ENCODE results near the gene MON2.
A peak's percentile ranks its signal among the peaks of the same experiment; 100 is the strongest.
"Not testable (repeated sequence)": the region's sequence is repeated elsewhere in the genome, so short reads cannot be mapped to it uniquely, and the experiment has no call there.

Gene MON2

DNA sequence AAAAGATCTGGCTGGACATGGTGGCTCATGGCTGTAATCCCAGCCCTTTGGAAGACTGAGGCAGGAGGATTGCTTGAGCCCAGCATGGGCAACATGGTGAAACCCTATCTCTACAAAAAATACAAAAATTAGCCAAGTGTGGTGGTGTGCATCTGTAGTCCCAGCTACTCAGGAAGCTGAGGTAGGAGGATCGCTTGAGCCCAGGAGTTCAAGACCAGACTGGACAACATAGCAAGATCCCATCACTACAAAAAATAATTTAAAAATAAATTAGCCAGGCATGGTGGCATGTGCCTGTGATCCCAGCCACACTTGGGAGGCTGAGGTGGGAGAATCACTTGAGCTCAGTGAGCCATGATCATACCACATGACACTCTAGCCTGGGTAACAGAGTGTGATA, 92.7 kb downstream of the MON2 start:
- DNase-seq, result not testable (repeated sequence)

DNA sequence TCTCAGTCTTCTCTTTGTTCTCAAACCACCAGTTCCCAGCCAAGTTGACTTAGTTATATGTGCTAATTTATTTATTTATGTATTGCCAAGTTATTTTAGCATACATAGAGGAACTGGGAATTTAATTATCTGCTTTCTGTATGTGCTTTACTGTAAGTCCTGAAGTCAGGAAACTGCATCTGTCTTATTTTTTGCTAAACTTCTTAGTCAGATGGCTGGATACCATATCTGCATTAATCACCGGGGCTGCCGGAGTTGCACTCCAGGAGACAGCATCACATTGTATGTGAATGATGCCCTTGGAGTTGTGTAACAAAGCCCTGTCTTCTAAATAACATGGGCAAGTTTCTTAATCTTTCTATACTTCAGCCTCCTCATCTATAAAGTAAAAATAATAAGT, 96.2 kb downstream of the MON2 start:
- DNase-seq, result no peak

DNA sequence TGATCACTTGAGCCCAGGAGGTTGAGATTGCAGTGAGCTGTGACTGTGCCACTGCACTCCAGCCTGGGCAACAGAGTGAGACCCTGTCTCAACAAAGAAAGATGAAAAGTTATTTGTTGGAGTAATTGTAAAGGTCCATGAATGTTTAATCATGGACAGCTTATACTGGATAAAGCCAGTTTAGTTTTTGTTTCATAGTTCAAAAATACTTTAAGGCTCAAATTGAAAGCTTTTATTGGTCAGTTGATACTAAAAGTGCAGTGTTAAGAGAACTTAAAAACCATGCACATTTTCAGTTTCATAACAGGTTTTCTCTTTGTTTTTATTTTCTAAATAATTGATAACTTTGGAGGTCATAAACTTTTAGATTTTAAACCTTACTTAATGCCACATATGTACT, 108.4 kb downstream of the MON2 start:
- no peak for DNase-seq

DNA sequence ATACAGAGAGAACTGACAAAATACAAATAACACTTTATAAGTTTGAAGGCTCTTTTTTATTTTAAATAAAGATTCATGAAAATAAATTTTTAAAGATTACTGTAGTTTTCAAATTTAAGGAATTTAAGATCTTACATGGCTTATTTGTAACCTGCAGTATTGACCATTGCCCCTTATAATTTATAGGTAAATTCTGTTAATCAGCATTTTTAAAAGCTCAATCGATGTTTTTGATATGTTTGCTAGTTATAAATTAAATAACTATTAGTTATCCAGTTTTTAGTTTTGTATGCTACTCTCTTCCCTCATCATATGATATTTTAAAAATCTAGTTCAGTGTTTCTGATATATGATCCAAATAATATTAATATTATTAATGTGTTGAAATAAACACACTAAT, 109.9 kb downstream of the MON2 start:
- DNase-seq, result no peak

DNA sequence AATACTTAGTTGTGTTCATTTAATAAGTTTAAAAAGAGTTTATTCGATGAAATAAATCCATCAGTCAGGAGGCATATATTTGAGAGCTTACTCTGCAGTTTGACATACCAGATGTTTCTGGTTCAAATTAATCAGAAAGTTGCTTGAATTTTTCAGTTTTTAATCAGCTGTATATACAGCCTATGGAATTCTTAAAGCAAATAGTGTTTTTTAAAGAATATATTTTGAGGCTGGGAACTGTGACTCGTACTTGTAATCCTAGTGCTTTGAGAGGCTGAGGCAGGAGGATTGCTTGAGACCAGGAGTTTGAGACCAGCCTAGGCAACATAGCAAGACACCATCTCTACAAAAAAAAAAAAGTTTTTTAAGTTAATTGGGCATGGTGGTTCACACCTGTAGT, 112.1 kb downstream of the MON2 start:
- DNase-seq, result no peak

DNA sequence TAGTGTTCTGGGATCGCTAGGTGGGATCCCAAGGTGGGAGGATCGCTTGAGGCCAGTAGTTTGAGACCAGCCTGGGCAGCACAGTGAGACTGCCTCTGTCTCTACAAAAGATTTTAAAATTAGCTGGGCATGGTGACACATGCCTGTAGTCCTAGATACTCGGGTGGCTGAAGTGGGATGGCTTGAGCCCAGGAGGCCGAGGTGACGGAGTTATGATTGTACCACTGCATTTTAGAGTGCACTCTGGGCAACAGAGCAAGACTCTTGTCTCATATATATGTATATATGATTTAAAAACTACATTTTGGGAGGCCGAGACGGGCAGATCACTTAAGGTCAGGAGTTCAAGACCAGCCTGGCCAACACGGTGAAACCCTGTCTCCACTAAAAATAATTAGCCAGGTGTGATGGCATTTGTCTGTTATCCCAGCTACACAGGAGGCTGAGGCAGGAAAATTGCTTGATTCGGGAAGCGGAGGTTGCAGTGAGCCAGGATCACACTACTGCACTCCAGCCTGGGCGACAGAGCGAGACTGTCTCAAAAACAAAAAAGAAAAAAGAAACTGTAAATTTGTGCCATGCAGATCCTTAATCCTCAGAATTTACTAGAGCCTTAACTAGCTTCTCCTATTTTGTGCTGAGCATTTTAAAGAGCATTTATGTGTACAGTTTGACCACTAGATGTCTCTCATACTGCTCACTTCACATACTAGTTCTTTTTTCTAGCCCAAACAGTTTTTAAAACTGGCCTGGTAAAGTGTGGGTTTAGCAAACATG, 114.8 kb downstream of the MON2 start:
- DNase-seq, result peak in 1 of 5 donors; percentile 37

DNA sequence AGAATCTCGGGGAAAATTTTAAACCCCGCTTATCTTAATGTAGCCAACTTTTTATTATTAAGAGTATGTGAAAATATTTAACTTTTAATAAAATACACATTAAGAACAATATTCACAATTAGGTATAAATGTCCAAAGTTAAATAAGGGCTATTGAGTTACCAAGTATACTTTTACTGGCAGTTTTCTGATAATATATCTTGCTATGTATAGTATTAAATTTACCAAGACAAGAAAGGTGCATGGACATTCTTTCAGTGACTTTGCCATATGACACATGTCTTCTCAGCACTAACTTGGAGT, 115.4 kb downstream of the MON2 start:
- no peak for DNase-seq

DNA sequence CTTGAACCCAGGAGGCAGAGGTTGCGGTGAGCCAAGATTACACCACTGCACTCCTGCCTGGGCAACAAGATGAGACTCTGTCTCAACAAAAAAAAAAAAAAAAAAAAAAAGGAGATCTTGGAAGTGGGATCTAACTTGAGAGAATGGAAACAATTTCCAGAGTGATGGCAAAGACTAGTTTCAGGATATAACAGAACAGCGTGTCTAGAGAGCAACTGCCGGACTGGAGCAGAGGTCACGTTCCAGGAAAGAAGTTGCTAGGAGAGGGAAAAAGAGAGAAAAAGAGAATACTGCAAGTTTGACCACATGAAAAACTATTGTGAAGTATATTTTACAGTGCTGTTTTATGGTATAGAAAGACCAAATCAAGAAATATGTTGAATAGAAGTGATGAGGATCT, 118.0 kb downstream of the MON2 start:
- no peak for DNase-seq

DNA sequence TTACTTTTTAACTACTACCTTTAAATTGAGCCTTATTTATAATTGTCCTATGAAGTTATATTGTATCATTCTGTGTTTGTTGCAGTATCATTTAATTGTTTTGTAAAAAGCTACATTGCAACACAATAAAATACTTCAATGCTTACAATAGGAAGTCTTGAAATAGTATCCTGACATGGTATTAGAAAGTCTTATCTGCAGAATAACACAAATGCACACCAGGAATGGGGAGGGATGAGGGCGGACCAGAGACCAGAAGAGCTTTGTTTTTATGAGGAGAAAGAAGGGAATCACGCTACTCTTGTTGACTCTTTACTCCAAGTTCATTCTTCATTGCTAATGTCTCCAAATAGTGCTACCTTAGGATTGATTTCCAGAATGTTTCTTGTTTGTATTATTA, 120.2 kb downstream of the MON2 start:
- no peak for DNase-seq

DNA sequence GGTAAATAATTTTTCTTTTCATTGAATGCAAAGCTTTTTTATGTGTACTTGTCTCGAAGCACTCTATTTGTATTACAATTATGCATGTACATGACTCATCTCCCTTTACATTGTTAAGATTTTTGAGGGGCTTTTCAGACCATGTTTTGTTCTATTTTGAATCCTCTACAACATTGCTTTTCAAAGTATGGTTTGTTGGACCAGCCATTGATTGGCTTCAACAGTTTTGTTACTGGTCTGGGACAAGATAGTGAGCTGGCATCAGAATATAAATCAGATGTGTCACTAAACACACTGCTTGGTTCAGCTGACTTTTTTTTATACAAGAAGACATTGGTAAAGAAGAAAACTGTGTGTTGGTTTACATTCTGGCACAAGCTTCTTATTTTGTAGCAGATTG, 122.3 kb downstream of the MON2 start:
- no peak for DNase-seq

DNA sequence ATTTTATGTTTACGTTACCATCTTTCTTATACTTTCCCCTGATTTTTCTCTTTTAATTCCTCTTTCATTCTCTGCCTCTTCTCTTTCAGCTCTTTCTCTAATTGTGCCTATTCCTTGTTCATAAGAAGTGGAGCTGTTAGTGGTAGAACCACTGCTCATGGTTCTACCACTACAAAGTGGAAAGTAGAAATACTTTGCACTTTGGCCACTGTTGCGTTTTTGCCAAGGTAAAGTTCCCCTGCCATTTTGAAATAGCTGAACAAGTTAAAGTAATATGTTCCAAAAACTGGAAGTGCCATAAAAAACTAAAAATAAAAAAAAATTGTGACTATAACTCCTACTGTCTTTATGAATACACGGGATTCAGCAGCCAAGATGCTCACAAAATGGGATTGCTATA, 130.6 kb downstream of the MON2 start:
- DNase-seq, result no peak

DNA sequence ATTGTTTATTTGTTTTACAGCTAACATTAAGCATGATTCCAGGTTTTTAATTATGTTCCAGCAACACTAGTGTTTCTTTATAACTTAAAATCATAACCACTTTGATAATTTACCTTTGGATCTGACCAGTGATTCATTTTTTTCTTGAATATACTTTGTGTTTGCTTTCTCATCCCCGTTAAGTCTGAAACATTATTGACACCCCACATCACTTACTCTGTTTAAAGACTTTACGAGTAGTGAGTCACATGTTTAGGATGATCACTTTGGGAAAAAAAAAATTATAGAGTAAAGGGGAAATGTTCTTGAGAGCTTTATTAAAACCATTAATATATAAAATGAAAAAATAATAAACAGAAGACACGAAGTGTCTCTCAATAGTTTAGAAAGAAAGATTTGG, 132.2 kb downstream of the MON2 start:
- no peak for DNase-seq

DNA sequence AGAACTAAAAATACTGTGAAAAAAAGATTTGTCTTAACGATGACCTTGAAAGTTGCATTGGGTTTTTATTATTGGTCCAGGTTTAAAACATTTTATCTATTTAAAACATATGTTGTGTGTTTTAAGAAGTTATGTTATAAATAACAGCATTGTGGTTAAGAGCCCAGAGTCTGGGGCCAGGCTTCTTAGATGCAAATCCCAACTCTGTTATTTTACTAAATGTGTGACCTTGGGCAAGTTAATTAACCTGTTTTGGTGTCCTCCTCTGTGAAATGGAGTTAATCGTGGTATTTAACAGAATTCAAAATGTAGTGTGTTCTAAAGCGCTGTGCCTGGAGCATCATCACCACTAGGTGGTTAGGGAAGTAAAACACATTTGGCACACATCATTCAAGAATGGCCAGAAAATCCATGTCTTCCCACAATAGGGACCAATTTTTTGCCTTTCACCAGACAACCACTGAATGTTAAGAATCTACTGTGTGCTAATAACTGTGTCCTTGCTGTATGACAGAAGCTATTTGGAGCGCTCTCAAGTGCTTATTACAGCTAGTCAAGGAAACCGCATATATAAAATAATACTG, 133.3 kb downstream of the MON2 start:
- DNase-seq, result no peak

DNA sequence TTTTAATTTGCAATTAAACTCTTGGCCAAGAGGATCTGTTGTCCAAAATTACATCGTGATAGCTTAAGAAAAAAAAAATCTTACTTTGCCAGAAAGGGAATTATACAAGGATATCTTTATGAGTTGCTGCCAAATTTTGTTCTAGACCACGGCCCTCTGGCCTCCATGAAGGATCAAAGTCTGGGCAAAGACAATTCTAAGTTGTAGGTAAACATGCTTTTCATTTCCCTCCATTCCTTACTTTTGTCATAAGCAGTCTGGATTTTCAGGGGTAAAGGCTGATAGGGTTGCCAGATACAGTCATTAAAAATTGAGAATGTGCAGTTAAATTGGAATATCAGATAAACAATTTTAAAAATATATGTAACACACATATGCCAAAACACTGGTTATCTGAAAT, 135.1 kb downstream of the MON2 start:
- DNase-seq, result no peak

DNA sequence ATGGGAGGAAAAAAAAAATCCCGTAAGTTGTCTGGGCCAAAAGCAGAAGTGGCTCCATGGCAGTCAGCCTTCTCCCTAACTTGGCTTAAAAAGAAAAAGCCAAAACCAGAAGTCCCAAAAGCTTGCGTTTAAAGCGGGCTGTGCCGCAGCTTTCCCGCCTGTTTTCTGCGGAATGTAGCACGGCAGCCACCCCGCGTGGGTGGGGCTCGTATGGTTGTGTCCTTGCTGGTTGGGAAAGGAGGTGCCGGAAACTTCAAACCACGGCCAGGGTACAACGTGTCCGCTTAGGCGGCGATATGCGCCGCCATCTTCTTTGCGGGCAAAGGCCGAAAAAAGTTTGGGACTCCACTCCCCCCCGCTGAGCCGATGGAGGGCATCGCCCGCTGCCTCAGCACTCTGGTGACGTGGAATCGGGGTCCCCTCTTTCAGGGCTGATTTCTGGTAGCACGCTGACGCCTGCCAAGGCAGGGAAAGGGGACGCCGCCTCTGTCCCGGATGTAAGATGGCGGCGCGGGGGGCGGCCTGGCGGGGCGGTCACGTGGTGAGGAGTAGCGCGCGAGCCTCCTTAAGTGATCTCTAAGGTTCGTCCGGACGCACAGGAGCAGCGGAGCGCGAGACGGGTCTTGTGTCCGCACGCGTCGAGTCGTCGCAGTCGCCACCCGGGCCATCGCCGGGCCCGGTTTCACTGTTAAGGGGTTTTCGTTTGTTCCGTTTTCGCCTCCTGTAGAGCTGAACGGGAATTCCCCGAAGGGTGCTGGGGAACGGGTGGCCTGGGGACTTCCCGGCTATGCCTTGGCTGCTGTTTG, 135.8 kb downstream of the MON2 start:
- DNase-seq, result peak; percentile 69 to 92 (median 80)

DNA sequence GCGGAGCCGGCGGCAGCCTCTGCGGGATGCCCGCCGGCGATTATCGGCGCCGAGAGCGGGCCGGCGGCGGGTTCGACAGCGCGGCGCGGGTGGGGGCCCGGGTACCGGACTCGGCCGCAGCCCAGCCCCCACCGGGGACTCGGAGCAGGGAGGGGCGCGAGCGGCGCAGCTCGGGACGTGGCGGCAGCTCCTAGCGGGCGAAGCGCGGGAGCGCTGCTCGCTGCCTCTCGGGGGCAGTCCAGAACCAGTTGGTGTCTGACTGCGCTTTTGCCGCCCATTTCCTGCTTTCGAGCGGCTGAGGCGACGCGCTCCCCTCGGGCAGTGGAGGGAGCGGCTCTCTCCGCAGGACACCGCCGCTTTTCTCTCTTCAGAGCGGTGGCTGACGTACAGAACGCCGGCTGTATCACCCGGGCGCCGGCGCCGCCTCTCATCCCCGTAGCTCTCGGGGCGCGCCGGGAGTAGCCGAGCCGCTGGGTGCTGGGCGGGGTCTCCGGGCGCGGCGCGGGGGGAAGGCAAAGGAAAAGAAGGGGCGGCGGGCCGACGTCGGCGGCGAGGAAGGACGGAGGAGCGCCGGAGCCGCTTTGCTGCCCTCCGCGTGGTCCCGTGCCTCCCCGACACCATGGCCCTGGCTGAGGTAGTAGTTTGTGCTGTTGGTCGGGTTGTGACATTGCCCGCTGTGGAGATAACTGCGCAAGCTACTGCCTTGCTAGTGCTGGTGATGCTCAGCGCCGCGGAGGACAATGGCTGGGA, 136.6 kb downstream of the MON2 start:
- DNase-seq, result peak; percentile 62 to 90 (median 73)

DNA sequence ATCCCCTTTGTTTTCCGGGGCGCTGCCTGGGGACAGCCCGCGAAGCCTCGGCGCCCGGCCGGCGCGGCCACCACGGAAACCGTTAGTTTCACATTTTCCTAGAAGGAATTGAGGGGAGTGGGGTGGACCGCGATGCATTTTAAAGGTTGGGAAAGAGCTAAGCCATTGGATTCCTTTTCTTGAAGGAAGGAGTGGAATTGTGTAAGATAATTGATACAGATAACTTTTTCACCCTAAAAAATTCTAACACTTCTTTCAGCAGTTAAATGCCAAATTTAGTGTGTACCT, 137.1 kb downstream of the MON2 start:
- no peak for DNase-seq

DNA sequence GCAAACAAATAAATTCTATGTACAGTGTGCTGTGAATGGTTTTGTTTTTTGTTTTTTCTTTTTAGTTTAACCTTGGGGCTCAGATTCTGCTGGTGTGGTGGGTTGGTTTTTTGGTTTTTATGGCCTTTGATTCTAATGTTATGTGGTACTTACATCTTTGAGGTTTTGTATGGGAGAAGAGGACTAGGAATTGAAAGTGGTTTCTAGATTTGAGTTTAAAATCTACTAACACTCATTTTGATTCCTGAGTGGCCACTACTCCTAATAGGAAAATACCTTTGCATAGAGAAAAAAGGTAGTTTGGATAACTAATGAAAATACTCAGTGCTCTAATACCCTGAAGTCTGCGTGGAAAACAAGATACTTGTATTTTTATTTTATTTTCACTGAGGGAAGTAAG, 137.7 kb downstream of the MON2 start:
- no peak for DNase-seq

DNA sequence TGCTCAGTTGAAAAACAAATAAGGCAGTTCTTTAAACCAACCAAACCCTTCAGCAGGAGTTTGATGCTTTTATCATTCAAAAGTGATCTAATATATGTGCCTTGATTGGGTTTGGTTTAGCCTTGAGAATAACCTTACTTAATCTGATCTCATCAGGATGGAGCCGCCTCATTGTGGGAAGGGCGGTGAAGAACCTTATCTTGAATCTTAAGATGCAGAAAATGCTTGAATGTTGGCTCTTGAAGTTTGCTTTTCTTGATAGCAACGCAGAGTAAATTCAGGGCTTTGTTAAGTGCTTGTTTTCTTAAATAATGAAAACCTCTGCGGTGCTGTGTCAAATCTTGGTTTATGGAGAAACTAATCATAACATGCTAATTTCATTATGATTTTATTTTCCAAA, 138.2 kb downstream of the MON2 start:
- DNase-seq, result peak in 1 of 5 donors; percentile 7

DNA sequence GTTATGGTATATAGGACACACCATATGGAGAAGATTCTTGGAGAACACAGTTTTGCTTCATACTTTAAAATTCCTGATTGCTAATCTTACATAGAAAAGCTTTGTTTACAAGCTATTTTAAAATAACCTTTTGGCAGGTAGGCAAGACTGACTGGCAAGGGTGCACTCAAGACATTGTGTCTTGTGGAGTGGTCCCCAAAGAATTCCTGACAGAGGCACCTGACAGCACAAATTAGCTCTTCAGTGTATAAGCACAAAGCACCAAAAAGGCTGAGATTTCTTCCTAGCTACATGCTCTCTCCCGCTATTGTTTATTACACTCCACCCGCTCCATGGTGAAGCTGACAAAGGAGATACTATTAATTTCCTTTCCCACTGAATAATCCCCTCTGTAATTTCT, 139.4 kb downstream of the MON2 start:
- DNase-seq, result no peak

DNA sequence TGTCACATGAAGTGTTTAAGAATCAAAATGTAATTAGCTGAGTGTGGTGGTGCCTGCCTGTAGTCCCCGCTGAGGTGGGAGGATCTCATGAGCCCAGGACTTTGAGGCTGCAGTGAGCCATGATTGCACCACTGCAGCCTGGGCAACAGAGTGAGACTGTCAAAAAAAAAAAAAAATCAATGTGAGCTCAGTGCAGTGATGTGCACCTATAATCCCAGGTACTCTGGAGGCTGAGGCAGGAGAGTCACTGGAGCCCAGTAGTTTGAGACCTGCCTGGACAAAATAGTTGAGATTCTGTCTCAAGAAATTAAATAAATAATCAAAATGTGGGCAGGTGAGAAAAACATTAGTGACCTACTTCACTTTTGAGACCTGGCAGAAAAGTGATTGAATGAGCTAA, 140.0 kb downstream of the MON2 start:
- no peak for DNase-seq

DNA sequence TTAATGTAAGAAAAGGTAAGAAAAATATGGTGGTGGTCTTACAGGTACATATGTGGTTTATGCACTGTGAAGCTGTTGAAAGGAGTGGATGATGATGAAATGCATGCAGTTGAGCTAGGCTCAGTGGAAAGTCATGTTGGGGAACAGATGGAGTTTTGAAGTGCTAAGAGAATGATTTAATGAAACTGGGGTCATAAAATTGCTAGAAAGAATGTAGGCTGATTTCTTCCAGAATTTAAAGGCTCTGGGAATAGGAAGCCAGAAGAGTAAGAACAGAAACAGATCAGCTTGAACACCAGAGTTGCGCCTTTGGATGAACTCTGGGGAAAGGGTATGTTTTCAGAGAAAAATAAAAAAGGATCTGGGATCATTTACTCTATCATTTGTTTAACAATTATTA, 146.5 kb downstream of the MON2 start:
- no peak for DNase-seq

DNA sequence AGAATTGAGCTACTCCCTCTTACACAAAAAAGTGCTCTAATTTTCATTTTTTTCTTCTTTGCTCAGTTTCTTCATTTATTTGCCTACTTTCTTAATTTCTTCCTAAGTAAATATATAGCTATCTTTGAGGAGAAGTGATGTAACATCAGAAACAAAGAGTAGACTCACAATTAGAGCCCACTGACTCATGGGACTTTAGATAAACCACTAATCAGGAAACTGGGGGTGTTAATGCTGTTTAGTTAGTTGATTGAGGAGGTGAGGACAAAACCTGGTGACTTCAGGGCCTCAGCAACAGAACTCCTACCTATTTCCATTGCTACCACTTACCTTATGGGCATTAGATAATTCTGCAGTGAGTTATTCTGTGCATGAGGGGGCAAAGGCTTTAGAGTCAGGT, 151.7 kb downstream of the MON2 start:
- DNase-seq, result no peak

DNA sequence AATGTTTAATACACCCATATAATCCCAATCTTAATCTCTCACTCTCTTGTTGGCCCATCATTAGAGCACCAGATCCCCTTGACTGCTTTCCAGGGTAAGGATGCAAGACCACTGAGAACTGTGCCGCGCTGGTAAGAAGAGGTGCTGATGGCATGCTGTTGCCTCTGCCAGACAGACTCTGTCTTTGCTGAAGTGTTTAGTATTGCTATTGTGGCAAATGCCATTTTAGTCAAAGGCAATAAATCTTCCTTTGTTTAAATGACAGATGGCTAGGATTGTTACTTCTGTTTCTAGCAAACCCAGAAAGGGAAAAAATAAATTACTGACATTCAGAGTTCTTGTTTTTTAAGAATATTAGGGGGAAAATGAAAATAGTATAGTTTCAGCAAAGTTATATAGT, 152.3 kb downstream of the MON2 start:
- DNase-seq, result no peak
